Esophagus squamous epithelium (tissue), 5 donors: ENCODE data around the gene YTHDC1. TPM values are rescaled to one million over a fixed set of nuclear protein-coding genes. Genes with fewer than 3 reads are reported as not detected.

Source experiments
- DNase-seq: peaks from one replicate; lab custom pipeline; 2025; lab: John Stamatoyannopoulos, UW
- H3K27ac ChIP-seq, 4 donors: fragments of 200-600 bp; sonication (generic); one replicate each; pipeline ENCODE4 v1.5.1; 2016 to 2019; ENCODE audit warnings: mild to moderate bottlenecking in 1 of 4
- H3K27me3 ChIP-seq, 4 donors: fragments of 200-600 bp; sonication (generic); 1 replicate in 3 of 4; 2 replicates in 1 of 4; pipeline versions ENCODE4 v1.5.1 to v1.6.0; 2017 to 2021; ENCODE audit warnings: antibody characterized with exemption in 1 of 4
- H3K36me3 ChIP-seq, 3 donors: fragments of 200-600 bp; sonication (generic); one replicate each; pipeline ENCODE4 v1.5.1; 2016 to 2019
- H3K4me1 ChIP-seq, 3 donors: fragments of 200-600 bp; sonication (generic); one replicate each; pipeline ENCODE4 v1.5.1; 2017 to 2019
- H3K4me3 ChIP-seq, 4 donors: fragments of 200-600 bp; sonication (generic); 1 replicate in 3 of 4; 2 replicates in 1 of 4; pipeline ENCODE4 v1.5.1; 2016 to 2019; ENCODE audit warnings: mild to moderate bottlenecking in 2 of 4, moderate library complexity in 1 of 4
- H3K9me3 ChIP-seq, 3 donors: fragments of 200-600 bp; sonication (generic); one replicate each; pipeline ENCODE4 v1.5.1; 2016 to 2019
- POLR2A ChIP-seq, 4 donors: fragments of 450-650 bp; IDR thresholded peaks; one replicate each; pipeline ENCODE4 v1.6.1; 2017; ENCODE audit warnings: antibody characterized with exemption in 4 of 4, mild to moderate bottlenecking in 4 of 4, moderate library complexity in 3 of 4
- WGBS, 2 donors: methylation state at CpG; one replicate each; pipeline ENCODE4 v1.1.5; 2018; 5-methylcytosine and 5-hydroxymethylcytosine counted together
- intact Hi-C: fragments of 100-400 bp; cut with DNase I; formaldehyde crosslinking; loops from one replicate; pipeline ENCODE4 v1.15.0; 2022
- total RNA-seq, 4 donors: library from RNA; depleted of rRNA; stranded (reverse); fragments of >200 nt; gene quantifications; one replicate each; pipeline ENCODE4 v1.1.0, GENCODE V29; 2016
- TF ChIP-seq, protein P1 (sequence below), 6 experiments: fragments of 450-650 bp in 4 of 6; fragments of 200-600 bp in 2 of 6; sonication (generic) in 2 of 6; IDR thresholded peaks; one replicate each; pipeline ENCODE4 v1.5.1; 2016 to 2019; ENCODE audit warnings: antibody characterized with exemption in 6 of 6, mild to moderate bottlenecking in 4 of 6, moderate library complexity in 4 of 6
- donor health status: DM: yes; HTN: yes; CAD: no.

The YTHDC1 gene
- total RNA-seq, 4 donors from 2014 or later: 36.1 to 79.9 (median 50.7) TPM

DNA sequence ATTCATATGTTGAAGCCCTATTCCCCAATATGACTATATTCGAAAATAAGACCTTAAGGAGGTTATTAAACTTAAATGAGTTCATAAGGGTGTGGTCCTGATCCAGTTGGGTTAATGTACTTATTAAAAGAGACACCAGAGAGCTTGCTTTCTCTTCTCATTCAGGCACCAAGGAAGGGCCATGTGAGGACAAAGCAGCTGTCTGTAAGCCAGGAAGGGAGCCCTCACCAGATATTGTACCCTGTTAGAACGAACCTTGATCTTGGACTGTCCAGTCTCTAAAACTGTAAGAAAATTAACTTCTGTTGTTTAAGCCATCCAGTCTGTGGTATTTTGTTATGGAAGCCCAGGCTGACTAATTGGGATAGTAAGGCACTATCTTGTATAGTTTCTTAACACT lies 9.1 kb upstream of the YTHDC1 start:
- intact Hi-C loops: no loop called here
- H3K4me1 ChIP-seq: no peaks in the 10 kb centered on the region

GRCh38 chr4:68352791-68353190 lies 2.9 kb upstream of the YTHDC1 start:
- 81 to 83% methylated on average over 2 of the region's 2 CpGs for WGBS, 2 donors
- Histone ChIP-seq H3K4me1 (peaks cover 0 to 15% (median 5%) of the 10 kb centered on the region in 3 donors), H3K9me3 (no peaks in the 10 kb centered on the region), H3K27me3 (no peaks in the 10 kb centered on the region), H3K4me3 (no peak overlapping the region), H3K36me3 (no peaks in the 10 kb centered on the region), H3K27ac (no peak overlapping the region)
- intact Hi-C loops: no loop called here
- no peak for TF ChIP-seq POLR2A (IDR thresholded peaks at IDR 0.05)
- TF ChIP-seq, protein P1, sequence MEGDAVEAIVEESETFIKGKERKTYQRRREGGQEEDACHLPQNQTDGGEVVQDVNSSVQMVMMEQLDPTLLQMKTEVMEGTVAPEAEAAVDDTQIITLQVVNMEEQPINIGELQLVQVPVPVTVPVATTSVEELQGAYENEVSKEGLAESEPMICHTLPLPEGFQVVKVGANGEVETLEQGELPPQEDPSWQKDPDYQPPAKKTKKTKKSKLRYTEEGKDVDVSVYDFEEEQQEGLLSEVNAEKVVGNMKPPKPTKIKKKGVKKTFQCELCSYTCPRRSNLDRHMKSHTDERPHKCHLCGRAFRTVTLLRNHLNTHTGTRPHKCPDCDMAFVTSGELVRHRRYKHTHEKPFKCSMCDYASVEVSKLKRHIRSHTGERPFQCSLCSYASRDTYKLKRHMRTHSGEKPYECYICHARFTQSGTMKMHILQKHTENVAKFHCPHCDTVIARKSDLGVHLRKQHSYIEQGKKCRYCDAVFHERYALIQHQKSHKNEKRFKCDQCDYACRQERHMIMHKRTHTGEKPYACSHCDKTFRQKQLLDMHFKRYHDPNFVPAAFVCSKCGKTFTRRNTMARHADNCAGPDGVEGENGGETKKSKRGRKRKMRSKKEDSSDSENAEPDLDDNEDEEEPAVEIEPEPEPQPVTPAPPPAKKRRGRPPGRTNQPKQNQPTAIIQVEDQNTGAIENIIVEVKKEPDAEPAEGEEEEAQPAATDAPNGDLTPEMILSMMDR (IDR thresholded peaks at IDR 0.05): no peak
- DNase-seq: no peak

More for the DNA sequence above, 9.1 kb upstream of the YTHDC1 start:
- DNase-seq: no peak
- no peak overlapping the region for H3K4me3 ChIP-seq
- no peaks in the 10 kb centered on the region for H3K36me3 ChIP-seq
- no peaks in the 10 kb centered on the region for H3K27me3 ChIP-seq
- no peak overlapping the region for H3K27ac ChIP-seq
- 79 to 84% methylated on average over 2 of the region's 2 CpGs for WGBS, 2 donors
- TF ChIP-seq, protein P1 (IDR thresholded peaks at IDR 0.05): no peak
- no peak for TF ChIP-seq POLR2A (IDR thresholded peaks at IDR 0.05)
- H3K9me3 ChIP-seq: no peaks in the 10 kb centered on the region

DNA sequence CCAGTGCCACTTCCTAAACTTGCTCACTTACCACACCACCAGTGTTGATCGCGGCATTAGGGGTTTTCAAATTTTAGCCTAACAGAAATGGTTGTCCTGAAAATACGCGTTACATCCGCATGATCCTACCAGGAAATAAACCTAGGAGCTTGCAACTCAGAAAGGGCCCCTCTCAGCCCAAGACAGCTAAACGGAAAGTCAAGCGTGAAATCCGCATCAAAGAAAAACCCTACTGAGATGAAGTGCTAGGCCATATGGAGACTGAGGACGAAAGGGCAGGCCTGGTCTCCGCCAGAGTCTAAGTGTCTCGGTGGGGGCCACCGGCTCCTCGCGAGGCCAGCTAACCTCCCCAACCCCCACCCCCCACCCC lies 626 bp downstream of the YTHDC1 start:
- 0% methylated on average over 10 to 13 of the region's 14 CpGs for WGBS, 2 donors
- peaks cover 0 to 4% (median 0%) of the 10 kb centered on the region in 3 donors for H3K36me3 ChIP-seq

GRCh38 chr4:68348577-68348976 lies 1.3 kb downstream of the YTHDC1 start:
- Histone ChIP-seq H3K27me3 (no peaks in the 10 kb centered on the region), H3K4me1 (peaks cover 0 to 57% (median 31%) of the 10 kb centered on the region in 3 donors), H3K9me3 (no peaks in the 10 kb centered on the region), H3K4me3 (peak overlapping the region; percentile 64 to 96 (median 76)), H3K27ac (peak overlapping the region; percentile 95 to 100 (median 99)), H3K36me3 (peaks cover 0 to 4% (median 0%) of the 10 kb centered on the region in 3 donors)
- intact Hi-C loops: no loop called here
- no peak for DNase-seq
- TF ChIP-seq, protein P1 (IDR thresholded peaks at IDR 0.05): no peak
- no peak for TF ChIP-seq POLR2A (IDR thresholded peaks at IDR 0.05)
- WGBS, 2 donors: 0 to 4% methylated on average over 4 of the region's 4 CpGs

More for the DNA sequence above, 626 bp downstream of the YTHDC1 start:
- intact Hi-C loops: no loop called here
- Histone ChIP-seq H3K4me1 (peaks cover 0 to 50% (median 31%) of the 10 kb centered on the region in 3 donors), H3K27ac (peak overlapping the region; percentile 95 to 100 (median 99)), H3K4me3 (peak overlapping the region; percentile 64 to 96 (median 76)), H3K27me3 (no peaks in the 10 kb centered on the region), H3K9me3 (no peaks in the 10 kb centered on the region)
- DNase-seq: no peak
- TF ChIP-seq POLR2A (IDR thresholded peaks at IDR 0.05): no peak
- TF ChIP-seq, protein P1 (IDR thresholded peaks at IDR 0.05): no peak

GRCh38 chr4:68347845-68348244 lies 2.0 kb downstream of the YTHDC1 start:
- no peaks in the 10 kb centered on the region for H3K27me3 ChIP-seq
- no peak for TF ChIP-seq POLR2A (IDR thresholded peaks at IDR 0.05)
- TF ChIP-seq, protein P1 (IDR thresholded peaks at IDR 0.05): no peak
- H3K36me3 ChIP-seq: peaks cover 0 to 4% (median 0%) of the 10 kb centered on the region in 3 donors
- intact Hi-C loops: no loop called here
- H3K27ac ChIP-seq: peak overlapping the region in 3 of 4 donors; percentile 95 to 100 (median 98)
- peaks cover 0 to 65% (median 35%) of the 10 kb centered on the region in 3 donors for H3K4me1 ChIP-seq
- WGBS, 2 donors: 6 to 7% methylated on average over 5 of the region's 5 CpGs
- DNase-seq: no peak
- H3K9me3 ChIP-seq: no peaks in the 10 kb centered on the region
- peak overlapping the region; percentile 64 to 96 (median 76) for H3K4me3 ChIP-seq
